Measurements from ENCODE around the gene RNF213. TPM values are rescaled to one million over a fixed set of nuclear protein-coding genes. Genes with fewer than 3 reads are reported as not detected.

RNF213 gene
- total RNA-seq, 1 experiment from 2014 or later: 70.5 TPM

DNA sequence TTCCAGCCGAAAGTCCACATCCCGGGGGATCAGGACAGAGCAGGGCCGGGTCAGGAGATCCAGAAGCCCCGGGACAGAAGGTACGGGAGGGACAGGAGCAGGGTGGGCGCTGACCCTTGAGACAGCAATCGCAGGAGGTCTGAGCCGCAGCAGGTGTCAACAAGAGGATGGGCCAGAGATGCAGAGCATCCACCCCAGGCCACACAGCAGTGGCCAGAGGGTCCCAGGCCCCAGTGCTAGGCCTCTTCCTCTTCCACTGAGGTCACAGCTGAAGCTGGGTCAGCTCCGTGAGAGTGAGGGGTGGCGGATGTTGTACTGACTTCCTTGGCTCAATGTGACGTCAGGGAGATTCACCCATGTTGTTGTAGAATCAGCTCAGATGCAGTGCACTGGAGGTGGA is 8.7 kb upstream of the RNF213 start:
- POLR2A ChIA-PET: no interaction called here
- TF ChIP-seq, protein P1, sequence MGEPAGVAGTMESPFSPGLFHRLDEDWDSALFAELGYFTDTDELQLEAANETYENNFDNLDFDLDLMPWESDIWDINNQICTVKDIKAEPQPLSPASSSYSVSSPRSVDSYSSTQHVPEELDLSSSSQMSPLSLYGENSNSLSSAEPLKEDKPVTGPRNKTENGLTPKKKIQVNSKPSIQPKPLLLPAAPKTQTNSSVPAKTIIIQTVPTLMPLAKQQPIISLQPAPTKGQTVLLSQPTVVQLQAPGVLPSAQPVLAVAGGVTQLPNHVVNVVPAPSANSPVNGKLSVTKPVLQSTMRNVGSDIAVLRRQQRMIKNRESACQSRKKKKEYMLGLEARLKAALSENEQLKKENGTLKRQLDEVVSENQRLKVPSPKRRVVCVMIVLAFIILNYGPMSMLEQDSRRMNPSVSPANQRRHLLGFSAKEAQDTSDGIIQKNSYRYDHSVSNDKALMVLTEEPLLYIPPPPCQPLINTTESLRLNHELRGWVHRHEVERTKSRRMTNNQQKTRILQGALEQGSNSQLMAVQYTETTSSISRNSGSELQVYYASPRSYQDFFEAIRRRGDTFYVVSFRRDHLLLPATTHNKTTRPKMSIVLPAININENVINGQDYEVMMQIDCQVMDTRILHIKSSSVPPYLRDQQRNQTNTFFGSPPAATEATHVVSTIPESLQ (CRISPR knock-in tag; IDR thresholded peaks at IDR 0.05): no peak
- no peak for TF ChIP-seq CBFB (CRISPR knock-in tag; IDR thresholded peaks at IDR 0.05; ENCODE audit: low read depth)
- TF ChIP-seq, protein P2, sequence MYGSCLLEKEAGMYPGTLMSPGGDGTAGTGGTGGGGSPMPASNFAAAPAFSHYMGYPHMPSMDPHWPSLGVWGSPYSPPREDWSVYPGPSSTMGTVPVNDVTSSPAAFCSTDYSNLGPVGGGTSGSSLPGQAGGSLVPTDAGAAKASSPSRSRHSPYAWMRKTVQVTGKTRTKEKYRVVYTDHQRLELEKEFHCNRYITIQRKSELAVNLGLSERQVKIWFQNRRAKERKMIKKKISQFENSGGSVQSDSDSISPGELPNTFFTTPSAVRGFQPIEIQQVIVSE (CRISPR knock-in tag; IDR thresholded peaks at IDR 0.05; ENCODE audit: borderline replicate concordance): no peak
- no peak for TF ChIP-seq FOXP1 (CRISPR knock-in tag; IDR thresholded peaks at IDR 0.05; ENCODE audit: borderline replicate concordance)
- no peak for TF ChIP-seq MYBL2 (CRISPR knock-in tag; IDR thresholded peaks at IDR 0.05)
- TF ChIP-seq TEAD4 (CRISPR knock-in tag; IDR thresholded peaks at IDR 0.05): no peak
- TF ChIP-seq, protein P3, sequence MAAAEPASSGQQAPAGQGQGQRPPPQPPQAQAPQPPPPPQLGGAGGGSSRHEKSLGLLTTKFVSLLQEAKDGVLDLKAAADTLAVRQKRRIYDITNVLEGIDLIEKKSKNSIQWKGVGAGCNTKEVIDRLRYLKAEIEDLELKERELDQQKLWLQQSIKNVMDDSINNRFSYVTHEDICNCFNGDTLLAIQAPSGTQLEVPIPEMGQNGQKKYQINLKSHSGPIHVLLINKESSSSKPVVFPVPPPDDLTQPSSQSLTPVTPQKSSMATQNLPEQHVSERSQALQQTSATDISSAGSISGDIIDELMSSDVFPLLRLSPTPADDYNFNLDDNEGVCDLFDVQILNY (CRISPR knock-in tag; IDR thresholded peaks at IDR 0.05): no peak
- TF ChIP-seq, protein P4, sequence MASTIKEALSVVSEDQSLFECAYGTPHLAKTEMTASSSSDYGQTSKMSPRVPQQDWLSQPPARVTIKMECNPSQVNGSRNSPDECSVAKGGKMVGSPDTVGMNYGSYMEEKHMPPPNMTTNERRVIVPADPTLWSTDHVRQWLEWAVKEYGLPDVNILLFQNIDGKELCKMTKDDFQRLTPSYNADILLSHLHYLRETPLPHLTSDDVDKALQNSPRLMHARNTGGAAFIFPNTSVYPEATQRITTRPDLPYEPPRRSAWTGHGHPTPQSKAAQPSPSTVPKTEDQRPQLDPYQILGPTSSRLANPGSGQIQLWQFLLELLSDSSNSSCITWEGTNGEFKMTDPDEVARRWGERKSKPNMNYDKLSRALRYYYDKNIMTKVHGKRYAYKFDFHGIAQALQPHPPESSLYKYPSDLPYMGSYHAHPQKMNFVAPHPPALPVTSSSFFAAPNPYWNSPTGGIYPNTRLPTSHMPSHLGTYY (CRISPR knock-in tag; IDR thresholded peaks at IDR 0.05): no peak
- no peak for TF ChIP-seq EMX1 (CRISPR knock-in tag; IDR thresholded peaks at IDR 0.05)
- TF ChIP-seq NFE2L1 (CRISPR knock-in tag; IDR thresholded peaks at IDR 0.05): no peak
- TF ChIP-seq, protein P5, sequence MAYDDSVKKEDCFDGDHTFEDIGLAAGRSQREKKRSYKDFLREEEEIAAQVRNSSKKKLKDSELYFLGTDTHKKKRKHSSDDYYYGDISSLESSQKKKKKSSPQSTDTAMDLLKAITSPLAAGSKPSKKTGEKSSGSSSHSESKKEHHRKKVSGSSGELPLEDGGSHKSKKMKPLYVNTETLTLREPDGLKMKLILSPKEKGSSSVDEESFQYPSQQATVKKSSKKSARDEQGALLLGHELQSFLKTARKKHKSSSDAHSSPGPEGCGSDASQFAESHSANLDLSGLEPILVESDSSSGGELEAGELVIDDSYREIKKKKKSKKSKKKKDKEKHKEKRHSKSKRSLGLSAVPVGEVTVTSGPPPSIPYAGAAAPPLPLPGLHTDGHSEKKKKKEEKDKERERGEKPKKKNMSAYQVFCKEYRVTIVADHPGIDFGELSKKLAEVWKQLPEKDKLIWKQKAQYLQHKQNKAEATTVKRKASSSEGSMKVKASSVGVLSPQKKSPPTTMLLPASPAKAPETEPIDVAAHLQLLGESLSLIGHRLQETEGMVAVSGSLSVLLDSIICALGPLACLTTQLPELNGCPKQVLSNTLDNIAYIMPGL (CRISPR knock-in tag; IDR thresholded peaks at IDR 0.05): no peak
- CTCF ChIA-PET: interaction anchor here (0.6 to 1.2 kb wide), 6 partner anchors 19 to 68 kb away, joined by 3 to 6 read pairs (median 3); no protein-coding TSS in a partner anchor

DNA sequence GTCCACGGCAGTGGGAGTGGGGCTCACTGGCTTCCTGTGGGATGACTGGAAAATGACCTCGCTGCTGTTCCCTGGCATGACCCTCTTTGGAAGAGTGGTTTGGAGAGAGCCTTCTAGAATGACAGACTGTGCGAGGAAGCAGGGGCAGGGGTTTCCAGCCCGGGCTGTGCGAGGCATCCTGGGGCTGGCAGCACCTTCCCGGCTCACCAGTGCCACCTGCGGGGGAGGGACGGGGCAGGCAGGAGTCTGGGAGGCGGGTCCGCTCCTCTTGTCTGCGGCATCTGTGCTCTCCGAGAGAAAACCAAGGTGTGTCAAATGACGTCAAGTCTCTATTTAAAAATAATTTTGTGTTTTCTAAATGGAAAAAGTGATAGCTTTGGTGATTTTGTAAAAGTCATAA is 7.8 kb upstream of the RNF213 start:
- peak; percentile 85 for ATAC-seq
- Mint-ChIP-seq H3K36me3 (0 out of 2 replicates have a peak, but pooled peaks cover 2% of the 10 kb centered on the region), H3K9me3 (no peaks in the 10 kb centered on the region), H3K4me3 (no peak overlapping the region), H3K27me3 (ENCODE audit: low read depth) (no peaks in the 10 kb centered on the region), H3K4me1 (peaks cover 16% of the 10 kb centered on the region), H3K27ac (no peak overlapping the region)
- POLR2A ChIA-PET: no interaction called here
- peak; percentile 81 for DNase-seq (ENCODE audit: low spot score)
- CTCF ChIA-PET: interaction anchor here (1.2 kb wide), 1 partner anchor 49 kb away, joined by 3 read pairs; no protein-coding TSS in a partner anchor
- TF ChIP-seq FOXK1 (CRISPR knock-in tag; IDR thresholded peaks at IDR 0.05) (0 out of 2 replicates have a peak, but pooled peaks have one; percentile 26), NFATC4 (CRISPR knock-in tag; IDR thresholded peaks at IDR 0.05) (no peak), RELA (CRISPR knock-in tag; IDR thresholded peaks at IDR 0.05; ENCODE audit: borderline replicate concordance) (no peak), FOXJ3 (CRISPR knock-in tag; IDR thresholded peaks at IDR 0.05; ENCODE audit: borderline replicate concordance) (no peak), ZNF121 (CRISPR knock-in tag; IDR thresholded peaks at IDR 0.05) (peak; percentile 96), NFYB (CRISPR knock-in tag; conservative IDR thresholded peaks at IDR 0.05; ENCODE audit: low read depth) (no peak), NR2C2 (CRISPR knock-in tag; IDR thresholded peaks at IDR 0.05) (no peak)
- TF ChIP-seq, protein P6, sequence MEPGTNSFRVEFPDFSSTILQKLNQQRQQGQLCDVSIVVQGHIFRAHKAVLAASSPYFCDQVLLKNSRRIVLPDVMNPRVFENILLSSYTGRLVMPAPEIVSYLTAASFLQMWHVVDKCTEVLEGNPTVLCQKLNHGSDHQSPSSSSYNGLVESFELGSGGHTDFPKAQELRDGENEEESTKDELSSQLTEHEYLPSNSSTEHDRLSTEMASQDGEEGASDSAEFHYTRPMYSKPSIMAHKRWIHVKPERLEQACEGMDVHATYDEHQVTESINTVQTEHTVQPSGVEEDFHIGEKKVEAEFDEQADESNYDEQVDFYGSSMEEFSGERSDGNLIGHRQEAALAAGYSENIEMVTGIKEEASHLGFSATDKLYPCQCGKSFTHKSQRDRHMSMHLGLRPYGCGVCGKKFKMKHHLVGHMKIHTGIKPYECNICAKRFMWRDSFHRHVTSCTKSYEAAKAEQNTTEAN (CRISPR knock-in tag; IDR thresholded peaks at IDR 0.05): no peak
- TF ChIP-seq, protein P7, sequence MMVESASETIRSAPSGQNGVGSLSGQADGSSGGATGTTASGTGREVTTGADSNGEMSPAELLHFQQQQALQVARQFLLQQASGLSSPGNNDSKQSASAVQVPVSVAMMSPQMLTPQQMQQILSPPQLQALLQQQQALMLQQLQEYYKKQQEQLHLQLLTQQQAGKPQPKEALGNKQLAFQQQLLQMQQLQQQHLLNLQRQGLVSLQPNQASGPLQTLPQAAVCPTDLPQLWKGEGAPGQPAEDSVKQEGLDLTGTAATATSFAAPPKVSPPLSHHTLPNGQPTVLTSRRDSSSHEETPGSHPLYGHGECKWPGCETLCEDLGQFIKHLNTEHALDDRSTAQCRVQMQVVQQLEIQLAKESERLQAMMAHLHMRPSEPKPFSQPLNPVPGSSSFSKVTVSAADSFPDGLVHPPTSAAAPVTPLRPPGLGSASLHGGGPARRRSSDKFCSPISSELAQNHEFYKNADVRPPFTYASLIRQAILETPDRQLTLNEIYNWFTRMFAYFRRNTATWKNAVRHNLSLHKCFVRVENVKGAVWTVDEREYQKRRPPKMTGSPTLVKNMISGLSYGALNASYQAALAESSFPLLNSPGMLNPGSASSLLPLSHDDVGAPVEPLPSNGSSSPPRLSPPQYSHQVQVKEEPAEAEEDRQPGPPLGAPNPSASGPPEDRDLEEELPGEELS (CRISPR knock-in tag; IDR thresholded peaks at IDR 0.05): no peak
- TF ChIP-seq, protein P8, sequence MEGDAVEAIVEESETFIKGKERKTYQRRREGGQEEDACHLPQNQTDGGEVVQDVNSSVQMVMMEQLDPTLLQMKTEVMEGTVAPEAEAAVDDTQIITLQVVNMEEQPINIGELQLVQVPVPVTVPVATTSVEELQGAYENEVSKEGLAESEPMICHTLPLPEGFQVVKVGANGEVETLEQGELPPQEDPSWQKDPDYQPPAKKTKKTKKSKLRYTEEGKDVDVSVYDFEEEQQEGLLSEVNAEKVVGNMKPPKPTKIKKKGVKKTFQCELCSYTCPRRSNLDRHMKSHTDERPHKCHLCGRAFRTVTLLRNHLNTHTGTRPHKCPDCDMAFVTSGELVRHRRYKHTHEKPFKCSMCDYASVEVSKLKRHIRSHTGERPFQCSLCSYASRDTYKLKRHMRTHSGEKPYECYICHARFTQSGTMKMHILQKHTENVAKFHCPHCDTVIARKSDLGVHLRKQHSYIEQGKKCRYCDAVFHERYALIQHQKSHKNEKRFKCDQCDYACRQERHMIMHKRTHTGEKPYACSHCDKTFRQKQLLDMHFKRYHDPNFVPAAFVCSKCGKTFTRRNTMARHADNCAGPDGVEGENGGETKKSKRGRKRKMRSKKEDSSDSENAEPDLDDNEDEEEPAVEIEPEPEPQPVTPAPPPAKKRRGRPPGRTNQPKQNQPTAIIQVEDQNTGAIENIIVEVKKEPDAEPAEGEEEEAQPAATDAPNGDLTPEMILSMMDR (IDR thresholded peaks at IDR 0.05): peak; percentile 39; the same call in 1 of the 2 replicates
- TF ChIP-seq, protein P9, sequence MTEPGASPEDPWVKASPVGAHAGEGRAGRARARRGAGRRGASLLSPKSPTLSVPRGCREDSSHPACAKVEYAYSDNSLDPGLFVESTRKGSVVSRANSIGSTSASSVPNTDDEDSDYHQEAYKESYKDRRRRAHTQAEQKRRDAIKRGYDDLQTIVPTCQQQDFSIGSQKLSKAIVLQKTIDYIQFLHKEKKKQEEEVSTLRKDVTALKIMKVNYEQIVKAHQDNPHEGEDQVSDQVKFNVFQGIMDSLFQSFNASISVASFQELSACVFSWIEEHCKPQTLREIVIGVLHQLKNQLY (CRISPR knock-in tag; IDR thresholded peaks at IDR 0.05): no peak

More for the DNA sequence above, 8.7 kb upstream of the RNF213 start:
- no peaks in the 10 kb centered on the region for H3K27me3 Mint-ChIP-seq (ENCODE audit: low read depth)
- H3K27ac Mint-ChIP-seq: peak overlapping the region; percentile 63; the same call in 1 of the 2 replicates
- no peaks in the 10 kb centered on the region for H3K9me3 Mint-ChIP-seq
- DNase-seq (ENCODE audit: low spot score) (no peak), ATAC-seq (no peak)
- H3K4me3 Mint-ChIP-seq: no peak overlapping the region
- peaks cover 8% of the 10 kb centered on the region for H3K4me1 Mint-ChIP-seq
- 0 out of 2 replicates have a peak, but pooled peaks cover 2% of the 10 kb centered on the region for H3K36me3 Mint-ChIP-seq

Data from WTC11 (cell line).